Measurements from ENCODE around the gene LZTR1. TPM values are rescaled to one million over a fixed set of nuclear protein-coding genes. Genes with fewer than 3 reads are reported as not detected.

LZTR1 gene
- total and polyA plus RNA-seq, 2 of the 8 experiments (the other 6 are each of a cell fraction or from before 2014, with no cell fraction given): 22.3 to 31.0 TPM

GRCh38 chr22:20948989-20949388 is 33.1 kb upstream of the LZTR1 start (continued):
- TF ChIP-seq CHD7 (IDR thresholded peaks at IDR 0.05; ENCODE audit: insufficient replicate concordance, low read length): no peak
- TF ChIP-seq MAX (IDR thresholded peaks at IDR 0.05): no peak
- TF ChIP-seq CHD2 (IDR thresholded peaks at IDR 0.05; ENCODE audit: low read length): no peak
- TF ChIP-seq SP1 (IDR thresholded peaks at IDR 0.05; ENCODE audit: low read depth, low read length): no peak
- no peak for TF ChIP-seq HDAC6 (IDR thresholded peaks at IDR 0.05; ENCODE audit: low read depth, low read length)
- no peak for TF ChIP-seq SRF (IDR thresholded peaks at IDR 0.05; ENCODE audit: low read depth, low read length)
- no peak for TF ChIP-seq SP2 (IDR thresholded peaks at IDR 0.05; ENCODE audit: low read length)
- no peak for TF ChIP-seq HDAC2 (IDR thresholded peaks at IDR 0.05; ENCODE audit: borderline replicate concordance in 1 of 2, low read depth in 2 of 2, low read length in 2 of 2)
- TF ChIP-seq BCL11A (IDR thresholded peaks at IDR 0.05; ENCODE audit: low read depth in 2 of 2, low read length in 2 of 2): no peak
- TF ChIP-seq CTBP2 (IDR thresholded peaks at IDR 0.05; ENCODE audit: borderline replicate concordance, insufficient read depth, insufficient read length, low read length): no peak
- TF ChIP-seq NANOG (IDR thresholded peaks at IDR 0.05; ENCODE audit: insufficient read depth, low read depth, low read length, poor library complexity, severe bottlenecking): no peak
- TF ChIP-seq CBX8 (IDR thresholded peaks at IDR 0.05; ENCODE audit: borderline replicate concordance, low read depth, low read length): no peak
